GM12892 (cell line): Measurements from ENCODE around the gene VWA2.

Source experiments
- POLR2A ChIP-seq: IDR thresholded peaks from 2 replicates; pipeline ENCODE4 v1.6.1; 2011; ENCODE audit warnings: low read depth, low read length, control low read depth
- POLR2AphosphoS5 ChIP-seq: IDR thresholded peaks from 2 replicates; pipeline ENCODE4 v1.6.1; 2011; ENCODE audit warnings: low read depth, low read length, control low read depth
- TAF1 ChIP-seq: IDR thresholded peaks from 2 replicates; pipeline ENCODE4 v1.6.1; 2011; ENCODE audit warnings: low read depth, mild to moderate bottlenecking, control low read depth, low read length, borderline replicate concordance

DNA sequence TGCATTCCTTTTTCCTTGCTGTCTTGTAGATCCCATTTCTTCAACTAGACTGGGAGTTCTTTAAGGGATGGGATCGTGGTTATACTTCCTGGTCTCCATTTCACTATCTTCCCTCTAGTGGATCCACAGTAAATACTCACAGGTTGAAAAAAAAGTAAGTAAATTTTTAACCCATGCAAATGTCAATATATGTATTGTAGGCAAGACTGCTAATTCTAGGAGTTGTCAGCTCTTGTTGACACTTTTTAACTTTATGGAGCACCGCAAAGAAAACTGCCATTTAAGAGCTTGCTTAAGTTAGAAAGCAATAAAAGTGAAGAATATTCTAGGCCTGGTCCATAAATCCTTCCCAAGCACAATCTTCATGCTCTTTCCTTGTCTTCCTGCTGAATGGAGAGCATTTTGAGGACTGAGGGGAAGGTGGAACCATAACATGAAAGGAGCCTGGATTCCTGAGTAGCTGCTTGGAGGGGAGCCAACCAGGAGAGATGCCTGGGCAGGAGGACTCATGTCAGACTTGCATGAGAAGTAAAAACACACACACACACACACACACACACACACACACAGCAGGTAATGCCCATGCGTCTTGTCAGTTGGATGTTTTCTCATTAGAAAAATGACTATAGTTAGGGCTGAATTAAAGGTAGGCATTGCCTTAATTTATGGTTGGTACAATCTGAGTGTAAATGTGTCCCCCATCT, 32.2 kb downstream of the VWA2 start:
- TF ChIP-seq POLR2A = no peak
- no peak for TF ChIP-seq POLR2AphosphoS5
- TF ChIP-seq TAF1 = no peak
